Epidermal melanocyte (primary cell): ENCODE results near the gene HAPLN1.

Source experiments
- DNase-seq: peaks from one replicate; pipeline ENCODE4 v3.0.0; 2011; ENCODE audit warnings: low spot score; ENCODE audit not compliant: insufficient read length

HAPLN1 gene

DNA sequence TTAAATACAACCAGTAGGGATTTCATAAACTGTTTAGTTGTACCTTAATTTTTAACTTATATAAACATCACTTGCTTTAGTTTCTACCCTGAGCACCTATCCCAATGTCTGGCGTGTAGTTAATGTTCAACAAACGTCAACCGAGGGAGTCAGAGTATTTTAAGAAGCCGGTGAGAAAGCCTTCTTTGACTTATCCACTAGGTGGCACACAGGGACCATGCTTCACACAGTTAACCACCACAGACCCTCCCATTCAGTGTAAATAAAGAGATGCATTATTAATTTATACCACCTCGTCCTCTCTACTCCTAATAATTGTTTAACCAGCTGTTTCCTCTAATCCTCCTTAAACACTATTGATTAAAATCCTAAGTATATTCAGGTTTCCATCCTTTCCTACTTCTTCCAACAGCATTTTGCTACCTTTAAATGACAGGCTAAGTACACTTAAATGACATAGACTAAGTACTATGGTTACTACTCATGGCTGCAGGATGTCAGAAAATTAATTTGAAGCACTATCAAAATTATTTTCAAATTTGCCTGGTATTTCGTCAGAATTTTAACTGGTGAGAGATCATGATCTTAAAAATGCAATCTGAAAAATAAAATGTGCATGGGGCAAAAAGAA lies 2.3 kb downstream of the HAPLN1 start:
- DNase-seq: peak; percentile 82

DNA sequence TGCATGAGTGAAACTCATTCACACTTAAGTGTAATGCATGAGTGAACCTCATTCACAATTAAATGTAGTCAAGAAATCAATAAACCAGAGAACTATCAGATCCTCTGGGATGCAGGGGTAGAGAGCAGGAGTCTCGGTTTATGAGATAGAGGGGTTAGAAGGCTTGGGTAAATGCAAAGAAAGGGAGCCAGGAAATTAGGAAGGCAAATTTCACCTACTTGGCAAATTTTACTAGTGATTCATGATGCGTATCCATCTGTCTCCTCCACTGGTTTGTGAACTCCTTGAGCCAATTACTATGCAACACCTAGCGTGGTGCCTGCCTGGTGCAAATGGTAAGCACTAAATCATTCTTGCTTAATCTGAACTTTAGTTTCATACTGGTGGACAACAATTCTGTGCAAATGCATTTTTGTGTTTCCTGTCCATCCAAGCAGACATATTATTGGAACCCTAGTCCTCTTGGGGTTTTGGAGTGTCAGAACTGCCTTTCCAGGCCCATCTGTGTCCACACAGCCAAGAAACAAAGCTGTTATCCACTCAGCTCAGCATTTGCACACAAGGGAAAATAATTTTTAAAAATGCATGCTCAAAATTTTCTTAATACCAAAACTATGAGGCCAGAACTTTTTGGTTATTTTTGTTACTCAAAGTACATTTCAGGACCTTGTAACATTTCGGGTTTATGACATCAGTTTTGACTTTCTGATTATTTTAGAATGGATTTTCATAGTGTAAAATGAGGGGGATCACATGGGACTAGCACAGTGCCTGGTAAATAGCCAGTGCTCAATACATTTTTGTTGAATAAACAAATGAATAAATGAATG lies 5.2 kb downstream of the HAPLN1 start:
- no peak for DNase-seq

DNA sequence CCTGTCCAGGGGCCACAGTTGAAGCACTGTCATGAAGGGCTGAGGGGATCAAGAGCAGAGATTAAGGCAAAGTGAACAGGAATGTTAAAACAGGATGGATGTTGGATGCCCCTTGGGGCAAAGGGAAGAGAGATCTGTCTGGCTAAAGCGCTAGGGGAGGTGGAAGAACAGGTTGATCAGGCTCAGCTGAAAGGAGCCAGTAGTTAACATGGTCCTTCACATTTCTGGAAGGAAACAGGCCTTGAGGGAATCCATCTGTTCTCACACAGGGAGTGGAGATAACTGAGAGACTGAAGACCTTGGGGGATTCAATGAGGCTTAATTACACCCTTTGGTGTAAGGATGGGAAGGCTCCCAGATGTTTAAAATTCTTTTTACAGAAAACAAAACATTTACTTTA lies 5.8 kb downstream of the HAPLN1 start:
- DNase-seq: no peak

DNA sequence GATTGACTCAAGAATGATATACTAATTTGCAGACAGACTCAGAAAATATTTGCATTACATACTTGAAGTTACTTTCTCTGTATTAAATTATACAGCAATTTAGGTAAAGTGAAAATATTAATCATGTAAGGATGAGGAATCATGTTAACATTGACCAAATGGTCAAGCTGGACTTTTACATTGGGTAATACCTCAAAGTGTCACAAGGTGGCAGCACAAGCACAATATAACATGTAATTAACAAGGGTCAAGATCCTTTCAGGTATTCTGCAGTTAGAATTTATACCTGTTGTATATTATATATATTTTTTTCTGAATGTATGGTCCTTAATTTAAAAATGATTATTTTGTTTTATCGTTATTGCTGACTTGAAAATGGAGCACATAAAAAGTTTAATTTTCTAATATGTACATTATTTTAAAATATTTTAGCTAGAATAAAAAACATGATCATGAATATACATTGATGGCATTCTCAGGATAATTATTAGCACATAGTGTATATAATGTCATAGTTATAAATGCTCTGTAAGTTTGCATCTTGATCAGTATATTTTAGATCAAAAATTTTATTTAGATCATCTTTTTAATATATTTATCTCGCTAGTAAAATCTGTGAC lies 8.6 kb downstream of the HAPLN1 start:
- no peak for DNase-seq

DNA sequence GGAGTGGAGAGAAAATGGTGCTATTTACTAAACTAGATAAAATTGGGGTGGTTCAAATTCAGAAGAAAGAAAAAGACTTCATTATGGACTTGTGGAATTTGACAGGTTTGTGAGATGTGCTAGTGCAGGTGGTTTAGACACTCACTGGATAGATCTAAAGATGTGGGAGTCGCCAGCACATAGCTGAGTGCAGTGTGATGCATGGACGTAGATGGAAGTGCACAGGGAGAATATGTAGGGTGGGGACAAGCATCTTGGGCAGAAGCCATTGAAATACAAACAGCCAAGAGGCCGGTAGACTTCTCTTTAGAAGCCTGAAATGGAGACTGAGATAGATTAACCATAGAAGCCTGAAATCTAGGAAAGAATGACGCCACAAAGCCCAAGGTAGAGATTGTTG lies 10.7 kb downstream of the HAPLN1 start:
- DNase-seq: no peak

DNA sequence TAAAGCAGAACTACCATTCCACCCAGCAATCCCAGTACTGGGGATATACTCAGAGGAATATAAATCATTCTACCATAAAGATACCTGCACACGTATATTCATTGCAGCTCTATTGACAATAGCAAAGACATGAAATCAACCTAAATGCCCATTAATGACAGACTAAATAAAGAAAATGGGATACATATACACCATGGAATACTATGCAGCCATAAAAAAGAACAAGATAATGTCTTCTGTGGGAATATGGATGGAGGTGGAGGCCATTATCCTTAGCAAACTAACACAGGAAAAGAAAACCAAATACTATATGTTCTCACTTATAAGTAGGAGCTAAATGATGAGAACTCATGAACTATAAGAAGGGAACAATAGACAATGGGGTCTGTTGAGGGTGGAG lies 12.5 kb downstream of the HAPLN1 start:
- DNase-seq: no peak

DNA sequence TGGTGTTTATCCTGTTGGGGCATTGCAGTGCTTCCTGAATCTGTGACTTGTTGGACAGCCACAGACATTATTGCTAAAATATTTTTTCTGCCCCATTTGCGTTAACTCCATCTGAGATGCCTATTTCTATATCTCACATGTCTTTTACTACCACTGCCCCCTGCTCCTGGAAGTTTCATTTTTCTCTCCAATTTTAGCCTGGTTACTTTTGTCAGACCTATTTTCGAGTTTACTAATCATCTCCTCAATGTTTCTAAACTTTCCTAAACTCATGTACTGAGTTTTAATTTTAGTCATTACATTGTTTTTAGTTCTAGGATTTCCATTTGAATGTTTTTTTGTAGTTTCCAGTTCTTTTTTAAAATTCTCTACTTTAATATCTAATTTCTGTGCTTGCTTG lies 17.6 kb downstream of the HAPLN1 start:
- no peak for DNase-seq

DNA sequence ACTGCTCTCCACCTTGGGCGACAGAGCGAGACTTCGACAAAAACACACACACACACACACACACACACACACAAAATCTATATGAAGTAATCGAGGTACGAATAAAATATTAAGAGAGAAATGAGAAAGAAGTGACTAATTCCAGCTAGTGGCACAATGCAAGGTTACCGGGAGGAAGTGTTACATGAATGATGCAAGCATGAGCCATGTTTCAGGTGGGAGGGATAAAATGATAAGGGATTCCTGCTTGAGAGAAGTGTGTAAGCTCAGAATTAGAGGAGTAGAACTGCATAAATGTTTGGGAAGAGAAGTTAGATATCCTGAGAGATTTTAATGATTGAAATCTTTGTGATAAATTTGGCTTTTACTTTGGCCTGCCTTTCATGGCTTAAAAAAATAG lies 18.8 kb downstream of the HAPLN1 start:
- no peak for DNase-seq

DNA sequence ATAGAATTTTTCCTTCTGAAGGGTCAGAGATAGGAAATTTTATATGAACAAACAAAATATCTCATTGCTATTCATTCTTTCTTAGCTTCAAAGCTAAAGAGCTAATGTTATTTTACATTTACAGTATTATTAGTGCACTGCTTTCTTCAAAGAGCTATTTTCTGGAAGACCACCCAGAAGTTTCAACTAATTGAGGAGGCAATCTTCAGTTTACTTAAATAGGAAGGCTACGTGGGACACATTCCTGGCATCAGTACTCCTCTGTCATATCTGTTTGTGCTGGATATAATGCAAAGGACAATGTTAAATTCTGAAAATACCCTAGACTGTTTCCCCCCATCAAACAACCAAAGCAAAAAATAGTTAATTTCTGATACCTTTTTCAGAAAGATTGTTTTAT lies 30.8 kb downstream of the HAPLN1 start:
- DNase-seq: no peak

DNA sequence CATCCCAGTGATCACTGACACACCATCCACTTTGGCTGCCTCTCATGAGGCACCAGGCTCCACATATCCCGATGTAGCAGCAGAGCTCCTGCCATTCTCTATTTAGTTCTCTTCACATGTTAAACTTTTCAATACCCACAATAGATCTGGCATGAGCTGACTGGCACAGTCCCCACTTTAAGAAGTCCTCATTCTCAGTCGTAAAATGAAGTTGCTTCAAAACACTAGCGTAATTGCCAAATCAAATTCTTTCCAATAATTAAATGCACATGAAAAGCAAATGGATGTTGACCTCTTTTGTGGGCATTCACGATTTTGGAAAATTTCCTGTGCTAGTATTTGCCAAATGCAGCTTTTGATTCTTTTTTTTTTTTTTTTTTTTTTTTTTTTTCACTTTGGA lies 32.4 kb downstream of the HAPLN1 start:
- peak; percentile 21 for DNase-seq

DNA sequence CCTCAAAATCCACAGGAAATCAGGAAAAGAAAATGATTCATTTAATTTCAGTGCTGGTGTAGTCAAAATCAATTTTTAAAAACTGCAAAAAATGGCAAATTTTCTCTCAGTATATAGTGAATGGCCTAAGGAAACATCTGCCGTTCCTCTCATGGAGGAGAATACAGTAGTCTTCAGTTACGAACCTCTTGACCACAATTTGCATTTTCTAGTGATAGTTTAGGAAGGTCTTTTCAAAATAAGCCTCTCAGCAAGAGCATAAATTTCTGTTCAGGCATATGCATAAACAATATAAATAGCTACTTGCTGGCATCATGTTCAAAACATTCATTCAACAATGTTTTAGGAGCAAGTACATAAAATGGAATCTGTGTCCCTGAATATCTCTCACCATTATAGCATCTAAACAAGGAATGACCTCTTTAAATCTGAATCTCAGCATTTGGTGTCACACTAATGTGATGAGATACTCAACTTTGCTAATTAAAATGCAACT lies 33.5 kb downstream of the HAPLN1 start:
- no peak for DNase-seq

DNA sequence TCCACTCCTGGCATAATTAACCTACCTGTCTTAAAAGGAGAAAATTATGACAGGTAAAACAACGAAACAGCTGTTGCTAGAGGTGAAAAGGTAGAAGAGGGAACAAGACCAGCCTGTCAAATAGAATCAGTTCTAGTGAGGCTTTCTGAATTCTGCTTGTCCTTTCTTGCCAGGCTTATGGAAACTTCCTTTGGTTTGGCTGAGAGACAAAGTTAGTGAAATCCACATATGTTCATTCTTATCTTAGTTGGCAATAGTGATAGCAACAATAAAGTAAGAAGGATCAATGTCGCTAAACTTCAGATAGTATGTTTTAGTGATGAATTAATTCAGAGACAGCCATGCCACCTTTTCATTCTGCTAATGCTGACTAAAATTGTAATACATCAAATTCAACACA lies 34.4 kb downstream of the HAPLN1 start:
- DNase-seq: no peak

DNA sequence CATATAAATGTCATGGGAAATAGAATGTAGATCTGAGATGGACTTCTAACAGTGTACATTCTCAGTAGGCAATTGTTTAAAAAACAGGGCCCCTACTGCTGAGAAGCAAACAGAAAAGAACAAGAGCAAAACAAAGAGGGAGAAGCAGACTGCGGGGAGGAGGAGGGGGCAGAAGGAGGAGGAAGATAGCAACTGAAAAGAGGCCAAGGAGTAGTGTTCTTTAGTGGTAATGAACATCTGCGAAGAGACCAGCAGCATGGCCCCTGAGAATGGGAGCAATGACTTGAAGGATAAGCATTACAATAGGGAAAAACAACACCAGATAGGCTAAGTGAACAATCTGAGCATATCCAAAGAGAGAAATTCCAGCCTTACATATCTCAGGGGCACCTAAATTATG lies 36.8 kb downstream of the HAPLN1 start:
- DNase-seq: no peak

DNA sequence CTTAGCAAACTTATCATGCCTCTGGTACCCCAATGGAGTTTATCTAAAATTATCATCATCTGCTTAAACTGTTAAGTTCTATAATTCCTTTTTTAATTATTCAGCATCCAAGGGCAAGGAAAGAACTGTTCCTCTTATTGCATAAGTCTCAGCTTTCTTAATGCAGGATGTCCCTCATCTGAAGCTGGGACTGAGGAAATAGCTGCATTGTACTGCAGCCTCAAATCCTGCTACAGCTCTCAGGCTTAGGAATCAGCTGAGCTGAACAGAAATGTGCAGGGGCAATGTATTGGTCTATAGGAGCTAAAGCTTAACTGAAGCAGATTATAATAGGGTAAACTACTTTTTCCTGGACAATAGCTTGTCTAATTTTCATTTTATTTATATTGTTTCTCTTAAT lies 48.0 kb downstream of the HAPLN1 start:
- DNase-seq: no peak

DNA sequence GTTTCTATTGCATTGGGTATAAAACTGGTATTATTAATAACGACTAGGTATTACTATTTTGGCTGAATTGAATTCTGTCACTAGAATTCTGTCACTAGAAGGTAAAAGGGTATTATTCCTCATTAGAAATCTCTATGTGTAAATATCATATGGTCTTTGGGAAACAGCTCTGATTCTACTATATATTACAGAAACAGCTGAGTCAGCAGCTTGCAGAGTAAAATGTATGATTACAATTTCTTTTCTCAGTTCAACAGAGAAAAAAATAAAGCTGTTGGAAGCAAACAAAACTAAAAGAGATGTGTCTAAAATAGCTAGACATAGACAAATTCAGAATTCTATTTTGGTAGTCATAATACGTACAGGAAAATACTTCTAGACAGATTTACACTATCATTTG lies 48.5 kb downstream of the HAPLN1 start:
- DNase-seq: no peak

DNA sequence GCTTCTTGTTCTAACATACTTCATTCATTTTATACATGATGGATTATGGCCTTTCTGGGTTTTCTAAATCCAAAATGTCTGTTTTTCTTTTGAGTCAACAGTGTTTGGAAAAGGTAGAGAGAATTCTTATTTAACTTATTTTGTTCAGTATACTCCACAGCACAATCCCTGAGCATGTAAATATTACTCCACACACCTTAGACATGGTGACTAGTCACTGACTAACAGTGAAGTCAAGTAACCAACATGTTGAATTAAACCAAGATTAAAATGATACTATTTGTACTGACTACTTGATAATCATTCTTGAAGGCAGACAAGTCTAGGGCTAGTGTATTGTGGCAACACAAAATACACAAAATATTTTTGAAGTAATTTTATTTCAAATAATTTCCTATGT lies 55.0 kb downstream of the HAPLN1 start:
- no peak for DNase-seq

DNA sequence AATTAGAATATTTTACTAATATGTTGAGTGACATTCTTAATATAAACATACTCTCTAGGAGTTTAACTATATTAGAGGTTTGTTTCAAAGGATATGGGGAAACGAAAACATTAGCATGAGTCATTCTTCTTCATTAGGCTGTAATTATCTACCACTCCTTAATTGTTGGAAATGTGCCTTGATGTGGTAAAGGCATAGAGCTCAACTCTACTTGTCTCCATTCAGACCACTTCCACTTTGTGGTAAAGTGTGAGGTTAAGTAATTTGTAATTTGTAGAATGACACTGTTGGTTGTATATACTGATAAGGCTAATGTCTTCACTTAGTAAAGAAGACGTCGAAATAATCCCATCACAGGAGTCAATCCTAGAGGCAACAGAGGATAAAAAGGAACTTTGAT lies 58.1 kb downstream of the HAPLN1 start:
- DNase-seq: no peak

DNA sequence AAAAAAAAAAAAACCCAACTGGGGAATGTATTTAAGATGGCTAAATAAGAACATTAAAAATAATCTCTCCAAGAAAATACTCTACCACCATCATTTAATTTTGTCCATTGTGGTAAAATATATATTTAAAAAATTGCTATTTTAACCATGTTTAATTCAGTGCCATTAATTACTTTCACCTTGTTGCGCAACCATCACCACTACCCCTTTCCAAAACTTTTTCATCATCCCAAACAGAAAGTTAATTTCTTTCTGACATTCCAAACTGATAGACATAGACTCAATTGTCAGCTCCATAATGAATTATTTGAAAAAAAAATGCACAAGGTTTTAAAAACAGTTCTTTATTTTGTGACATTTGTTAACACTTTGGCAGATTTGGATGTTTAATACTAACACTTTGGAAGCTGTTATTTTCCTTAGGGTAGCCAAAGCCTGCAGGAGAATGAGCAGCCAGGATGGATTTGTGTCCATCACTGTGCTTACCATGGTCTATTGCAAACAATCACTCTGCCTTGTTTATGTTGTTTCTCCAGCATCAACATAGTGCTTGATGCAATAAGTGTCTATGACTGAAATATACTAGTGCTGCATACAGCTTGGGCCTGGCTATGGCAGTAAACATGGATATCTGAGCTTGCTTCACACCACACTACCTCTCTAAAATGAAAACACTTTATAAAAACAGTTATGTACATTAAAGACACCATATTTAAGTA lies 62.7 kb downstream of the HAPLN1 start:
- DNase-seq: no peak

DNA sequence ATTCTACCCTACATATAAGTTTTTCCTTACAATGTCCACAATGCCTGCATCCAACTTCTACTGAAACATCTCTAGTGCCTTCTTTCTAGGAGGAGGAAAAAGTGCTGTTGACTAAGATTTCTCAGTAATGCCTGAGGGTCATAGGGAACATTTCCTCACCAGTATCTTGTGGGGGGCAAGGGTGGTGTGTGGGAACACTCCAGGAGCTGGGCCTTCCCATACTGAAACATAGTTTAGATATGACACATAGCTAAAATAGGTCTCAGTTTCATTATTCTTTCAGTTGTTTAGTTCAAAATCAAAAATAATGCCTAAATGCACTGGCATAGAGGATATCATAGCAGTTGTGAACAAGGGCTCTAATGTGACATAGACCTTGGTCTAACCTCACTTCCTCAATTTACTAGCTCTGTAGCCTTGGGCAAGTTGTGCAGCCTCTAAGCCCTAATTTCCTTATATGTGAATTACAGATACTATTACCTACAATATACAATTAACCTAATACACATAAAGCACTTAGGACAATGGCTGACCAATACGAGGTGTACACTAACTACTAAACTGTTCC lies 66.1 kb downstream of the HAPLN1 start:
- DNase-seq: no peak

DNA sequence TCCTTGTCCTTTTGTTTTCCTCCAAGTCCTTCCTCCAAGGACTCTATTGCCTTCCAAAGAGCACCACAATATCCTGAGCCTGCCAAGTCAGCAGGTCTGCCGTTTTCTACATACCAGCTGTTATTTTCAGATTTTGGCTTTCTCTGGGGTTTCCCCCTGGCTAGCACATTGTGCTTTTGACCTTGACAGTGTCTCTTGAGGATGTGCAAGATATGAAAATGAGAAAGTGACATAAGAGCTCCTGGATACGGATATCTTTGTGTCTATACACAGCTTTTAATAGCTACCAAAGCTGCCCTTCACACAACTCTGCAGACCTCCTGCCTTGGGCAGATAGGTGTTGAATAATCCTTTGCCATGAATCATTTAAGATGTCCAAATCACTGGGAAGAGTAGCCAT lies 67.0 kb downstream of the HAPLN1 start:
- DNase-seq: no peak

DNA sequence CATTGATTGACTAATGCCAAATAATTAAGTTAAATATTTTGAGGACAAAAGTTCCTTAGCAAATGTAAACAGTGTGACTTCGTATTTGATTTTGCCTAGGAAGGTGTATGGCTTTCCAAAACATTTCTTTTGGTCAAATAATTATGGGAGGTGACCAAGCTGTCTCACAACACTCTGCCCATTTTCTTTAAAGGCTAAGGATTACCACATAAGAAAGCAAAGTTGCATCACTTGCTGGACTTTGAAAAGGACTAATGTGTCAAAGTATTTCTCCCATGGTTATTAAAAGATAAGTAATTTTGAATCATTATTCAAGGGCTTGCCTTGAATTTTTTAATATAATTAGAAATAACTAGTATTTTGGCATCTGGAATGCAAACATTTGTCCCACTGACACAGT lies 74.7 kb downstream of the HAPLN1 start:
- no peak for DNase-seq

DNA sequence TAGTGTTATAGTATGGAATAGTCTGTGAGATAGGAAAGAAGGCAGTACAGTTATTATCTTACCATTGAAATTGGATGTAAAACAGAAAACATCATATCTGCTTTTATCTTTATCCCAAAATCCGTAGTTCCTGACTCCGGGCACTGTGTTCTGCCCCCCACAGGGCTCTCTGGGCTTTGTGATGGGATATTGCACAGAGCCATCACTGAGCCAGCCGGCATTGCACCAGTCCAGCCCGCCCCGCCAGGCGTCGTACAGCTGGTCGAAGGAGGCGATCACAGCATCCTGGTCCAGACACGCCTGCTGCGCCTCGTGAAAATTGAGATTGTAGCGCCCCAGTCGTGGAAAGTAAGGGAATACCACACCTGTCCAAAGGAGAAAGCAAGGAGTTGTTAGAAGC lies 76.4 kb downstream of the HAPLN1 start:
- DNase-seq: no peak
